GM03348 (cell line): ENCODE data around the gene HLA-DPB1.
"Not testable (repeated sequence)": the region's sequence is repeated elsewhere in the genome, so short reads cannot be mapped to it uniquely, and the experiment has no call there.

Experiments used
- DNase-seq: peaks from one replicate; pipeline ENCODE4 v3.0.0; 2012; ENCODE audit warnings: low spot score

Gene HLA-DPB1

GRCh38 chr6:33071569-33071968, 4.2 kb upstream of the HLA-DPB1 start:
- DNase-seq = no peak

GRCh38 chr6:33072508-33073100, 3.2 kb upstream of the HLA-DPB1 start:
- DNase-seq = no peak

GRCh38 chr6:33073431-33073871, 2.3 kb upstream of the HLA-DPB1 start, which contains the start of gene HLA-DPA1:
Gene HLA-DPA1 (minus strand): TSS chr6:33073649.
- peak; percentile 80 for DNase-seq

GRCh38 chr6:33075208-33075567, 602 bp upstream of the HLA-DPB1 start:
- no peak for DNase-seq

- DNase-seq = no peak
These were observed 680 bp downstream of the HLA-DPB1 start for GRCh38 chr6:33076406-33076934.

- no peak for DNase-seq
These were observed 2.1 kb downstream of the HLA-DPB1 start for GRCh38 chr6:33077908-33078307.

GRCh38 chr6:33078442-33078841, 2.7 kb downstream of the HLA-DPB1 start:
- DNase-seq = no peak

- no peak for DNase-seq
These were observed 3.2 kb downstream of the HLA-DPB1 start for GRCh38 chr6:33078919-33079521.

- no peak for DNase-seq
These were observed 3.8 kb downstream of the HLA-DPB1 start for GRCh38 chr6:33079580-33079979.

GRCh38 chr6:33080127-33081089, 4.6 kb downstream of the HLA-DPB1 start:
- peak; percentile 43 for DNase-seq

- no peak for DNase-seq
These were observed 5.5 kb downstream of the HLA-DPB1 start for GRCh38 chr6:33081098-33081824.

GRCh38 chr6:33082702-33083101, 6.9 kb downstream of the HLA-DPB1 start:
- DNase-seq = no peak

GRCh38 chr6:33085627-33086026, 9.8 kb downstream of the HLA-DPB1 start:
- no peak for DNase-seq

- DNase-seq = no peak
These were observed 12.6 kb downstream of the HLA-DPB1 start for GRCh38 chr6:33088258-33088930.

- DNase-seq = no peak
These were observed 13.3 kb downstream of the HLA-DPB1 start for GRCh38 chr6:33088931-33089620.

- DNase-seq = no peak
These were observed 16.2 kb downstream of the HLA-DPB1 start for GRCh38 chr6:33091957-33092356.

GRCh38 chr6:33092385-33092784, 16.6 kb downstream of the HLA-DPB1 start:
- DNase-seq = no peak

GRCh38 chr6:33093855-33094254, 18.1 kb downstream of the HLA-DPB1 start:
- no peak for DNase-seq

GRCh38 chr6:33095681-33096080, 19.9 kb downstream of the HLA-DPB1 start:
- peak; percentile 44 for DNase-seq

- DNase-seq = not testable (repeated sequence)
These were observed 25.4 kb downstream of the HLA-DPB1 start for GRCh38 chr6:33101121-33101737.
